Erythroblast (primary cell): Measurements from ENCODE around the gene PKM.

Experiments used
- GATA1 ChIP-seq: IDR thresholded peaks from 2 replicates; pipeline ENCODE4 v1.6.1; 2011; ENCODE audit warnings: low read depth, mild to moderate bottlenecking, control low read depth, low read length, moderate library complexity
- POLR2A ChIP-seq: IDR thresholded peaks from 2 replicates; pipeline ENCODE4 v1.6.1; 2011; ENCODE audit warnings: mild to moderate bottlenecking, low read length

- TF ChIP-seq POLR2A (no peak), GATA1 (no peak)
Measured at GRCh38 chr15:72153269-72154000, 77.6 kb downstream of the PKM start.
